A204.1 (cell line): Measurements from ENCODE around the gene C2orf76.
"Not testable (repeated sequence)": the region's sequence is repeated elsewhere in the genome, so short reads cannot be mapped to it uniquely, and the experiment has no call there.

Experiments used
- FAIRE-seq: peaks from 2 replicates; lab custom pipeline; 2012; peaks lifted over from hg19 to GRCh38; lab: Jason Lieb, UNC

The C2orf76 gene

GRCh38 chr2:119377294-119377992 lies 10.8 kb upstream of the C2orf76 start:
- FAIRE-seq: no peak

GRCh38 chr2:119376810-119377209 lies 10.2 kb upstream of the C2orf76 start:
- FAIRE-seq: no peak

GRCh38 chr2:119376406-119376805 lies 9.8 kb upstream of the C2orf76 start:
- FAIRE-seq: not testable (repeated sequence)

- FAIRE-seq: not testable (repeated sequence)
Observed at GRCh38 chr2:119373907-119374745, 7.5 kb upstream of the C2orf76 start.

- no peak for FAIRE-seq
Observed at GRCh38 chr2:119372778-119373568, 6.3 kb upstream of the C2orf76 start.

- FAIRE-seq: no peak
Observed at GRCh38 chr2:119371111-119371510, 4.5 kb upstream of the C2orf76 start.

GRCh38 chr2:119369845-119370244 lies 3.2 kb upstream of the C2orf76 start:
- FAIRE-seq: no peak

- no peak for FAIRE-seq
Observed at GRCh38 chr2:119367472-119368099, 952 bp upstream of the C2orf76 start.

- FAIRE-seq: no peak
Observed at GRCh38 chr2:119366161-119366648, 429 bp downstream of the C2orf76 start.

- FAIRE-seq: no peak
Observed at GRCh38 chr2:119365436-119365835, 1.2 kb downstream of the C2orf76 start.

GRCh38 chr2:119364798-119365197 lies 1.8 kb downstream of the C2orf76 start:
- FAIRE-seq: no peak

GRCh38 chr2:119360423-119360966 lies 6.1 kb downstream of the C2orf76 start:
- no peak for FAIRE-seq

GRCh38 chr2:119359774-119360173 lies 6.9 kb downstream of the C2orf76 start:
- FAIRE-seq: no peak

- no peak for FAIRE-seq
Observed at GRCh38 chr2:119354860-119355259, 11.8 kb downstream of the C2orf76 start.

- no peak for FAIRE-seq
Observed at GRCh38 chr2:119352357-119352756, 14.3 kb downstream of the C2orf76 start.

- FAIRE-seq: no peak
Observed at GRCh38 chr2:119350311-119350998, 16.2 kb downstream of the C2orf76 start.

GRCh38 chr2:119349289-119349688 lies 17.3 kb downstream of the C2orf76 start:
- FAIRE-seq: no peak

GRCh38 chr2:119341684-119342083 lies 24.9 kb downstream of the C2orf76 start:
- no peak for FAIRE-seq

- FAIRE-seq: no peak
Observed at GRCh38 chr2:119339562-119339923, 27.1 kb downstream of the C2orf76 start.

GRCh38 chr2:119338826-119339561 lies 27.6 kb downstream of the C2orf76 start:
- no peak for FAIRE-seq

- FAIRE-seq: no peak
Observed at GRCh38 chr2:119338272-119338671, 28.4 kb downstream of the C2orf76 start.
